Pancreas (tissue), 10 donors: ENCODE measurements around the gene GCN1. TPM values are rescaled to one million over a fixed set of nuclear protein-coding genes. Genes with fewer than 3 reads are reported as not detected.

Experiments used
- ATAC-seq, 4 donors: fragments of 200-7000 bp; cut with Tn5 transposase; one replicate each; pipeline versions ENCODE4 v1.8.0 to v1.9.1; 2020; ENCODE audit warnings: mild to moderate bottlenecking in 4 of 4, moderate library complexity in 4 of 4
- DNase-seq, 6 donors: peaks; one replicate each; pipeline ENCODE4 v3.0.0-alpha.2; 2020
- FAIRE-seq: peaks from 2 replicates; lab custom pipeline; 2012; peaks lifted over from hg19 to GRCh38; lab: Jason Lieb, UNC
- H3K27ac ChIP-seq, 4 donors: fragments of 200-600 bp; sonication (generic); 1 replicate in 3 of 4; 2 replicates in 1 of 4; pipeline versions ENCODE4 v1.5.0 to v1.8.0; 2020
- H3K27me3 ChIP-seq, 4 donors: fragments of 200-600 bp; one replicate each; pipeline ENCODE4 v1.8.0; 2021
- H3K36me3 ChIP-seq, 3 donors: fragments of 200-600 bp; sonication (generic) in 1 of 3; one replicate each; pipeline versions ENCODE4 v1.5.0 to v1.8.0; 2020 to 2021
- H3K4me1 ChIP-seq, 3 donors: fragments of 200-600 bp; one replicate each; pipeline ENCODE4 v1.8.0; 2021
- H3K4me3 ChIP-seq, 4 donors: fragments of 200-600 bp; sonication (generic) in 2 of 4; one replicate each; pipeline versions ENCODE4 v1.5.0 to v1.8.0; 2020 to 2021
- H3K9me3 ChIP-seq, 4 donors: fragments of 200-600 bp; one replicate each; pipeline ENCODE4 v1.8.0; 2021
- CTCF ChIP-seq, 4 donors: fragments of 200-600 bp; sonication (generic) in 3 of 4; IDR thresholded peaks; one replicate each; pipeline versions ENCODE4 v1.5.0 to v1.8.0; 2021; ENCODE audit warnings: antibody characterized with exemption in 4 of 4
- WGBS, 2 donors: extraction: QIAGEN DNeasy Blood & Tissue Kit; methylation state at CpG; one replicate each; pipeline ENCODE4 v1.1.7; 2013; 5-methylcytosine and 5-hydroxymethylcytosine counted together
- intact Hi-C, 3 donors: fragments of 100-400 bp; cut with DNase I; formaldehyde crosslinking; loops; one replicate each; pipeline versions ENCODE4 v1.11.1 to v1.14.2; 2022
- polyA plus RNA-seq, 2 donors: library from polyadenylated mRNA; stranded (reverse); fragments of 200-250 nt; gene quantifications; one replicate each; pipeline ENCODE4 v1.2.3, GENCODE V29; 2013
- total RNA-seq, 6 donors: library from RNA; stranded (reverse); fragmentation: NEBNext Ultra II Directional in 4 of 6; extraction: Animal tissue kit (Norgen Biotek cat#: 25700) in 4 of 6; gene quantifications; one replicate each; pipeline versions ENCODE4 v1.2.1 to v1.2.4, GENCODE V29; 2021 to 2023
- donor health status: healthy with polysubstance abuse.
- donor health status: DM: no; HTN: no; CAD: no; lungs with moderate emphysema.
- donor health status: DM: no; HTN: no; CAD: no.
- donor health status: control.
- donor health status: control.
- donor health status: Bipolar disorder and iron deficiency.
- donor health status: DM: yes; HTN: yes; CAD: no.
- donor health status: DM: no; HTN: no; CAD: no.
- donor health status: DM: no; HTN: no; CAD: no.
- donor health status: DM: yes; HTN: yes; CAD: no.

The GCN1 gene
- total and polyA plus RNA-seq, 8 donors = 18.9 to 54.1 (median 37.7) TPM

DNA sequence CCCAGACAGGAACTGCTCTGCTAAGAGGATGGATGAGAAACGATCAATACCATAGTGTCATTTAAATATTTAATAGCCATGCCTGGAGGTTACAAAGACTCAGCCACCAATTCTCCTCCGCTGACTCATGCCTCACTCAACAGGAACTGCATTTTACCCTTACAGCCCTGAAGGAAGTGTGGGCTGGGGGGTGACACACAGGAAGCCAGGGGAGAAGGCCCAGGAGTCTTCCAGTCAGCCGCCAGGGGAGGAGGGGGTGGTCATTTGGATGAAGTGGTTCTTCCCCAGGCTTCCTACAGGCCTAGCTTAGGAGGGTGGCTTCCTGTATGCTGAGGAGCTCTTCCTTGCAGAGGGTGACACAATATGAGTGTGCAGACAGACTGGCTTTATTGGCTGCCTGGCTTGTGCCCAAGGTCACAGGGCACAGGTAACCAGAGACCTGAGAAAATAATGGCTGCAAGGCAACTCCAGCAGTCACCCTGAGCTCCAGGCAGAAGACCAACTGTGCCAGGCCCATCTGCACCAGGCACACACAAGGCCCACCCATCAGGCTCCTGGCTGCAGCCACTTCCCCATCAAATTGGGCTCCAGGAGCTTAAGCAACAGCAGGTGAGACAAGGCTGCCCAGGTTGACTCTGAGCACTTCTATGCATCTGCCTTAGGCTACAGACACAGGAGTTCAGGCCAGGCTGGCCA, 36.9 kb upstream of the GCN1 start:
- intact Hi-C loops = no loop called here
- Histone ChIP-seq H3K4me1 (peaks cover 54 to 87% (median 63%) of the 10 kb centered on the region in 3 donors), H3K27me3 (no peaks in the 10 kb centered on the region), H3K36me3 (no peaks in the 10 kb centered on the region), H3K27ac (peak overlapping the region; percentile 31 to 90 (median 74)), H3K4me3 (no peak overlapping the region), H3K9me3 (no peaks in the 10 kb centered on the region)
- no peak for FAIRE-seq
- peak; percentile 41 to 57 (median 54) for ATAC-seq
- WGBS, 2 donors = 31 to 35% methylated on average over 3 of the region's 3 CpGs
- peak; percentile 65 to 81 (median 81) for DNase-seq
- TF ChIP-seq CTCF (IDR thresholded peaks at IDR 0.05) = no peak

DNA sequence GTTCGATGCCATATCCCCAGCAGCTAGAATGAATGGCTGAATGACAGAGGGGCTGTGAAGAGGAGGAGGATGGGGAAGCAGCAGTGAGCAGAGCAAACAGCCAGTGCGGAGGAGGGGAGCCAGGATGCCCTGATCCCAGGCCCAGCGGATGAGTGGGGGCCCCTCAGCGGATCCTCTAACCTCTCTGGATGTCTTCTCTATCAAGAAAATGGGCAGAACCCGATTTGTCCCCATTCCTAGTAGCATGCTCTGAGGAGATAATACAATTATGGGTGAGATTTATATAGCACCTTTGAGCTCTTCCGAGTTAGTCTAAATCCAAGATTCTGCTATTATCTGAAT, 36.4 kb upstream of the GCN1 start:
- Histone ChIP-seq H3K27me3 (no peaks in the 10 kb centered on the region), H3K27ac (peak overlapping the region; percentile 31 to 90 (median 74)), H3K9me3 (no peaks in the 10 kb centered on the region), H3K36me3 (no peaks in the 10 kb centered on the region), H3K4me3 (no peak overlapping the region), H3K4me1 (peaks cover 53 to 83% (median 58%) of the 10 kb centered on the region in 3 donors)
- ATAC-seq = no peak
- intact Hi-C loops = no loop called here
- no peak for FAIRE-seq
- 54 to 63% methylated on average over 6 of the region's 6 CpGs for WGBS, 2 donors
- DNase-seq = no peak
- TF ChIP-seq CTCF (IDR thresholded peaks at IDR 0.05) = no peak

DNA sequence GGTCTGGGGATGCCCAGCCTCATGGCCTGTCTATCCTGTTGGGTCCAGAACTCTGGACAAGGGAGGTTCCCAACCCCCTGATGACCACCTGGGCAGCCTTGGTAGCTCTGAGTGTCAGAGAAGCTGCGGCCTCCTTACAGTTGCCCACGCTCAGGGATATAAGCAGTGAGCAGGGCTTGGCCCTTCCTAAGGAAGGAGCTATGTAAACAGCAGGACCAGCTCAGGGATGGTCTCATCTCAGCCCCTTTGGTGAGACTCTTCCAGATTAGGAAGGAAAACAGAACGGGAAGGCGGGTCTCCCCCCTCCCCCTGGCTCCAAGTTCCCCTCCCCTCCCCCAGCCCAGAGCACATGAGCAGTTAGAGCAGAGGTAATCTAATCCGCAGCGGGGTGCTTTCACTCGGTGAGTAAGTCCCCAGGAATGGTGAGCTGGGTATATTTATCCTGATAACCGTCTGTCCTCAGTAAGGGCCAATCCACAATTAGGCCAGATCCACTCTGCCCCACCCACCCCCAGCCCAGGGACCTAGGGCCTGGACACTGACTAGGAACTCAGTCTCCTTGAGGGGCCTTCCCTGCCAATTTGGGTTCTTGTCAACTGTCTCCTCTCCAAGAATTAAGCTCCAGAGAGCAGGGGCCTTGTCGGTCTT, 35.9 kb upstream of the GCN1 start:
- intact Hi-C loops = no loop called here
- ATAC-seq (peak in 2 of 4 donors; percentile 20 to 27), DNase-seq (peak in 2 of 6 donors; percentile 48 to 59), FAIRE-seq (no peak)
- no peak overlapping the region for H3K4me3 ChIP-seq
- peaks cover 48 to 78% (median 53%) of the 10 kb centered on the region in 3 donors for H3K4me1 ChIP-seq
- WGBS, 2 donors = 35 to 36% methylated on average over 9 of the region's 9 CpGs
- H3K36me3 ChIP-seq = no peaks in the 10 kb centered on the region
- TF ChIP-seq CTCF (IDR thresholded peaks at IDR 0.05) = no peak
- H3K27ac ChIP-seq = peak overlapping the region; percentile 31 to 90 (median 74)
- no peaks in the 10 kb centered on the region for H3K9me3 ChIP-seq
- H3K27me3 ChIP-seq = no peaks in the 10 kb centered on the region

GRCh38 chr12:120229487-120230325, 35.2 kb upstream of the GCN1 start:
- H3K27me3 ChIP-seq = no peaks in the 10 kb centered on the region
- H3K36me3 ChIP-seq = no peaks in the 10 kb centered on the region
- TF ChIP-seq CTCF (IDR thresholded peaks at IDR 0.05) = no peak
- FAIRE-seq (no peak), DNase-seq (peak in 2 of 6 donors; percentile 58 to 70), ATAC-seq (no peak)
- H3K9me3 ChIP-seq = no peaks in the 10 kb centered on the region
- 68 to 69% methylated on average over 12 of the region's 12 CpGs for WGBS, 2 donors
- H3K4me3 ChIP-seq = no peak overlapping the region
- intact Hi-C loops = loop anchor here in 2 of 3 donors (5.0 kb wide), 1 partner anchor 33 kb away; no protein-coding TSS in a partner anchor
- peak overlapping the region; percentile 12 to 90 (median 74) for H3K27ac ChIP-seq
- peaks cover 44 to 76% (median 52%) of the 10 kb centered on the region in 3 donors for H3K4me1 ChIP-seq
